RKO (cell line): ENCODE results near the gene SCO1.
"Not testable (repeated sequence)": the region's sequence is repeated elsewhere in the genome, so short reads cannot be mapped to it uniquely, and the experiment has no call there.

Experiments used
- DNase-seq: peaks from one replicate; pipeline ENCODE4 v3.0.0-alpha.2; 2016; ENCODE audit warnings: low spot score

The SCO1 gene

DNA sequence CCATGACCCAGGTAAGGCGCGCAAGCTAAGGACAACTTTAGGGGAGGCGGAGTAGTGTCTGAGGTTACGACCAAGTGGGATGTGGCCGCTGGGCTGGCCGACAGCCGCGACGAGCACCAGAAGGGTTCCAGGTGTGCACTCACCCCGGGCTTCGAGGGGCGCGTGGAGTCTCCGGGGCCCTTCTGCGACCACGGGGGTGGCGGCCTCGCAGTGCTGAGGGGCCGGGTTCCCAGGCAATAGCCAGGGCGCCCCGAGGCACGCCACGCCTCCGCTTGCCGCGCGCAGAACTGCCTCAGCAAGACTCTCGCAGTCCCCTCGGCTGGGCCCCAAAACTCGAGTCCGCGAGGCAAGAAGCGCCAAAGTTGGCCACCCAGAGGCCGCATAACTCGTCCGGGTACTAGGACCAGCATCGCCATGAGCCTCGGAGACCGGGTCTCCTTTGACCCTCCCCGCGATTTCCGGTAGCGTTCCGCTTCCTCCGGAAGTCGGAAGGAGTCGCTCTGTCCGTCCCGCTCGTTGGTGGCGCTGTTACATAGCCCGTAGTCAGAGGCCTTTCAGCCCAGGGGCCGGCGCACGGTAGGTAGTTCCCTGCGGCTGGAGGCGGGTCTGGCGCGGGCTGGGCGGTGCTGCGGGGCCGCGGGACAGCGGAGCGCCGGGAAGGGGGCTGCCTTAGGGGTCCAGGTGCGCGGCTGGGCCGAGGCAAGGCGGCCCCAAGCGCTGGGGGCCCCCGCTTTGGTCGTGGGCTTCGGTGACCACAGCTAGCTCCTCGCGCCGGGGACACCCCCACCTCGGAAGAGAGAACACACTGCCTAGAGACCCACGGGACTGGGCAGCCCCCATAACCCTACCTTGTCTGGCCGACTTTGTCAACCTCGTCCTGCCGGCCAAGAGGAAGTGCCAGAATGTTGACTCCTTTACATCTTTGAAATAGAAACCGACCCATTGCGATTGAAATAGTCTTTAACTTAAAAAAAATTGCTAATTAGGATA, at the start of gene SCO1, which contains the start of gene ADPRM:
Gene SCO1, minus strand, starts transcription at position 442 of the 990 bp plus-strand sequence. Its CDS starts 26 bp downstream, at position 416.
Gene ADPRM, plus strand, starts transcription at position 503 of the 990 bp plus-strand sequence. CDS start 7,333 bp downstream, outside the sequence.
- DNase-seq: peak; percentile 91

DNA sequence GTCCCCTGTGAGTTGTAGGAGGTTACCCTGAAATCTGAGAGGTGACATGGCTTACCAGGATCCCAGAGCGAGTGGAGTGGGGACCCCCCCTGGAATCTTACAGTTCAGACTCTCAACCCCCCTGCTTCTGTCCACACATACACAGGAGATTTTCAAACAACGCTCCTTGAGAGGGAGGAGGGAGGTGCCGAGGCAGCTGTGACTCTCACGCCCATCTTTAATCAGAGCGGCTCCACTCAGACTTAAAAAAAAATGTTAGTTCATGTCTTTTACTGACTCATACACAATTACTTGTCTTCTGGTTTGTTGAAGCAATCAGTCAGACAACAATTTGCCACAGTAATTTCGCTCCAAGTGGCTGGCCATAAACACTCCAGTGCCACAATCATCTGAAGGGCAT, 47.9 kb upstream of the SCO1 start:
- peak; percentile 37 for DNase-seq

DNA sequence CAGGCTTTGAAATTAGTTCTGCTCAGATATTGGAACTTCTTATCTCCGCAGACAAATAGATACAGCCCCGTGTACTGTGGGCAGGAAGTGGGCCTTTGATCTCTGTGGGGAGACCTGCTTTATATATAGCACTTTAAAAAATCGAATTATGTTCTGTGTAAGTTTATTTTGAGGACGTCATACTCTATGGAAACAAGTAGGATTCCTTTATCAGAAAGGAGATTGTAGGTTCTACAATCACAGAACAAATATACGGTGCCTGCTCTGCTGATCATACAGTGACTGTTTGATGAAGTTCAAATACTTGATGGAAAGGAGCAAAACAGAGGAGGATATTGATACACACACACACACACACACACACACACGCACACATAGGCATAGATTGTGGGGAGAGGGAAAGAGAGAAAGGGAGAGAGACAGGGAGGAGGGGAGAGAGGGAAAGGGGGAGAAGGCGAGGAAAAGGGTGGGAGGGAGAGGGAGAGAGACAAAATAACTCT, 47.2 kb upstream of the SCO1 start:
- DNase-seq: no peak

DNA sequence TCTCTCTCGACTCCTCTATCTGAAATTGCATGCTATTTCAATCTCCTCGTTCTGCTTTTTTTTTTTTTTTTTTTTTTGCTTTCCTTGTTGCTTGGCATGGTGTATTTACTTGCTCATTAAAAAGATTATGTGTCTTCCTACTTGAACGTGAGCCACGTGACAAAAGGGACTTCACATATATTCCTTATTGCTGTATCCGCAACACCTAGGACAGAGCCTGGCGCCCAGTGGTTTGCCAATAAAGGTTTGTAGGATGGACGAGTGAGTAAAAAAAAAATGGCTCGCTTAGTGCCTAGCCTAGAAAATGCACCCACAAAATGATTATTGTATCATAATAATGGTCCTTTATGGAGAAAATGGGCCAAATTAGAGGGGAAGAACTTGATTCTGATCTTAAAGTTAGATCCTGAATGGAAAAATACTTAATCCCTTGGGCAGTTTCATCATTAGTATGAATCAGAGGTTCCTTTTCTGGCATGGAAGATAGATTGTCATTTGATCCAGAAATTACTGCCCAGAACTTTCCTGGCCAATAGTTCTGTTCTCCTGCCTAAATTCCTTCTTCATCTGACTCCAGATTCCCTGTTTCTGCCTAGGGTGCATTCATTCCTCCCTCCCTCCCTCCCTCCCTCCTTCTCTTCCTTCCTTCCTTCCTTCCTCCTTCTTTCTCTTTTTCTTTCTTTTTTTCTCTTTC, 46.1 kb upstream of the SCO1 start:
- no peak for DNase-seq

DNA sequence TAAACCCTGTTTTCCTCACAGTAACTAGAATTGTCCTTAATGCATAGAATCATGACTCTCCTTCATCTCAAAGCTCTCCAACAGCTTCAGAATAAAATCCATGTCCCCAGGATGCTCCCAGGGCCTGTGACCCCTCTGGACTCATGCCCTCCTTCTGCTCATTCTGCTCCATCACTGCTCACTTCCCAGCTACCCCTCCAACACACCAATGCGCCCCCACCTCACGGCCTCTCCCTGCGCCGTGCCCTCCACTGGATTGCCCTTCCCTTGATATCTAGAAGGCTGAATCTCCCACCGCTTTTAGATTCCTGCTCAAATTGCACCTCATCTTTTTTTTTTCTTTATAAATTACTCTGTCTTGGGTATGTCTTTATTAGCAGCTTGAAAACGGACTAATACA, 45.1 kb upstream of the SCO1 start:
- no peak for DNase-seq

DNA sequence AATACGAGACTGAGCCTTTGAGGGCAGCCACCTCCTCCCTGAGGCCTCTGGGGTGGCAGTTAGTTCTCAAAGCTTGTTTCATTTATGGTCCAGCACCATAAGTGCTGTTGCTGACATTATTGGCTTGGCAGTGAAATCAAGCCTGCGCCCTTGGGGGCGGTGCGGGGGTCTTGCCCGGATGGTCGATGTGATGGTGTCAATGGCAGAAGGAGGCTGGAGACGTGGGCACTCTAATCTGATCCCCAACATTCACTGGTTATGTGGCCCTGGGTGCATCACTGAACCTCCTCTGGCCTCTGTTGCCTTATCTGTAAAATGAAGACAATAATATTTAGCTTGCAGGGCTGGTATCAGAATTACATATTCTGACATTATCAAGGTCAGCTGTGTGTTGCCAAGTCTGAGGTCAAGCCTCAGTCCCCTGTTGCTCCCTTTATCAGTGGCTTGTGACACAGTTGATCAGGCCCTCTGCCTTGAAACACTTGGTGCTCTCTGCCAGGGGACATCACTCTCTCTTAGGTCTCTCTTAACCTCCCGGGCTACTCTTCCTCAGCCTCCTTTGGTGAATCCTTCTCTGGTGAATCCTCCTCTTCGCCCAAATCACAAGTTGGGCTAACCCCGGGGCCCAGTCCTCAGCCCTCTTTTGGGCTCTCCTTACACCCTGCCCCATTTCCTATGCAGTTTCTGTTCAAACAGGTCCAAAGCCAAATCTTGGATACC, 44.2 kb upstream of the SCO1 start:
- DNase-seq: no peak

DNA sequence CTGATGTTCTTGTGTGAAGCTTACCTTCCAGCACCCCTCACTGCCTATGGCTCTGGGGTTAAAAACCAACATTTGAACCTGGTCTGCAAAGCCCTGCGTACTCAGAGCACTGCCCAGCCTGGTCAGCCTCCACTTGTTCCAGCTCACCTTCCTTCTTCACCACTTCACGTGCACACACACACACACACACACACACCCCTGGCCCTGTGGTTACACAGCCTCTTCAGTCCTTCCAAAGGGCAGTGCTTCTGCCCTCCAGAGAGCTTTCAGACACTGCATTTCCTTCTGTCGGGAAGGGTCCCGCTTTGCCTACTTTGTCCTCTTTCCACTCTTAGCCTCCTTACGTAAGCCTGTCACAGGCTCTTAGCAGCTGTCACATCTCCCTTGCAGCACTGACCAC, 42.1 kb upstream of the SCO1 start:
- DNase-seq: no peak

DNA sequence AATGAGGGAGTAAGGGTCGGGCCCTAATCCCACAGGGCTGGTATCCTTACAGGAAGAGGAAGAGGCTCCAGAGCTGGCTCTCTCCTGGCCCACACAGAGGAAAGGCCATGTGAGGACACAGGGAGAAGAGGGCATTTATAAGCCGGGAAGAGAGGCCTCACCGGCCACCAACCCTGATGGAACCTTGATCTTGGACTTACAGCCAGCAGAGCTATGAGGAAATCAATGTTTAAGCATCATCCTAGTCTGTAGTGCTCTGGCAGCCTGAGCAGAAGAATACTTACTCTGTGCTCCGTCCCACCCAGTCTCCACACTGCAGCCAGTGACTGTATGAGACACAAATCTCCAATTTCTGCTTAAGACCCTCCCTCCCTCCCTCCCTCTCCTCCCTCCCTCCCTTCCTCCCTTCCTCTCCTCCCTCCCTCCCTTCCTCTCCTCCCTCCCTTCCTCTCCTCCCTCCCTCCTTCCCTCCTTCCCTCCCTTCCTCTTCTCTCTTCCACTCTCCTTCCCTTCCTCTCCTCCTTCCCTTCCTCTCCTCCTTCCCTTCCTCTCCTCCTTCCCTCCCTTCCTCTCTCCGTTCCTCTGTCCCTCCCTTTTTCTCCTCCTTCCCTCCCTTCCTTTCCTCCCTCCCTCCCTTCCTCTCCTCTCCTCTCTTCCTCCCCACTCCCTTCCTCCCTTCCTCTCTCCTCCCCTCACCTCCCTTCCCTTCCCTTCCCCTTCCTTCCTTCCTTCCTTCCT, 41.4 kb upstream of the SCO1 start:
- DNase-seq: no peak

DNA sequence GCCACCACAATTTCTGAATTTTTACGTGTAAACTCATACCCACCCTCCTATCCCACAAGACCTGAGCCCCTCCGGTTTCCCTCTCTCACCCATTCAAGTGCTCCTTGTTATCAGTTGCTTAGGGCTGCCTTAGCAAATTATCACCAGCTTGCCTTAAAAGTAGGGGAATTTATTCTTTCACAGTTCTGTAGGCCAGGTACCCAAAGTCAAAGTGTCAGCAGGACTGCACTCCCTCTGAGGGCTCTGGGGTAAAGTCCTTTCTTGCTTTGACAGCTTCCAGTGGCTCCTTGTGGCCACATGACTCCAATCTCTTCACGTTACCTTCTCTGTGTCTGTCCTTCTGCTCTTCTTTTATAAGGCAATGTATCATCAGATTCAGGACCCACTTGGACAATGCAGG, 40.4 kb upstream of the SCO1 start:
- no peak for DNase-seq

DNA sequence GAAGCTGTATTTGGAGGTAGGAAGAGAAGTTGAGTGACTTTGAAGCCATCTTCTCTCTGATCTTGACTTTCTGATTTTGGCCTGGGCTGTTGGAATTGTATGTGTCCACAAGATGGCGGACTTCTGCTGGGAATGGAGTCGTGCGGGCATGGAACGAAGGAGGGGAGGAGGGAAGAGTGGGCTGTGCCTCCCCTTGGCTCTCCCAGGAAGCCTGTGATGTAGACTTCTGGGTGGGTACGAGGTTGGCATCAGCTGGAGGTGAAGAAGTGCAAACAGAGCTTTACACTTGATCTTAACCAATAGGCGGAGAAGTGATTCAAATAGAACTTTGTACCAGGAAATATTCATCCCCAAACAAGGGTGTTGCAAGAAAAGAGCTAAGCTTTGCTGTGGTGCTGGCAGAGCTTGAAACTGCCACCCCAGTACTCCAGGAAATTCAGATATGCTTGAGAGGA, 39.9 kb upstream of the SCO1 start:
- DNase-seq: peak; percentile 45

DNA sequence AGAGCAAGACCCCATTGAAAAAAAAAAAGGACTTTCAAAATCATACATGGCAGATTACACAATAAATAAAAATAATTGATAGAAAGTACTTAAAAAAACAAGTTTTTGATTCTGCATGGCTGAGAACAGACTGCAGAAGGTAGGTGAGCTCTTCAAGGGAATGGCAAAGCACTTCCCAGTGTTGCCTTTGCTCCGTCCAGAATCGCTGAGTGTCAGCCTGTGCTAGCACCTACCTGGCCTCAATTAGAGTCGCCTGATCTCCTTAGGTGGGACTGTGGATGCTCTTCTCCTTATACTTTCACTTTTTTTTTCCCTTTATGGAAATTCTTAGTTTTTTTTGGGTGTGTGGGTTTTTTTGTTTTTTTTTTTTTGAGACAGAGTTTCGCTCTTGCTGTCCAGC, 38.5 kb upstream of the SCO1 start:
- DNase-seq: no peak

DNA sequence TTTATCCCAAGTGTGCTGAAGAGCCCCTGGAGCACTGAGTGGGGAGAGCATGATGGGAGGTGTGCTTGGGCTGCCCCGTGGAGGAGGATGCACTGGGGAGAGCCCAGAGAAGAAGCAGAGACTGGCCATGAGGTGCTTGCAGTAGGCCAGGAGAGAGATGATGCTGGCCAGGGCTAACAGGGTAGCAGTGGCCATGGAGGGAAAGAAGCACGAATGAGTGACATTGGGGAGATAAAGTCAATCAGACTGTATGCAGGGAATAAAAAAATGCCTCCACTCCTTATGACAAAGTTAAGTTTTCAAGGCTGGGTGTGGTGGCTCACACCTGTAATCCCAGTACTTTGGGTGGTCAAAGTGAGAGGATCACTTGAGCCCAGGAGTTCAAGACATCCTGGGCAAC, 37.9 kb upstream of the SCO1 start:
- no peak for DNase-seq

DNA sequence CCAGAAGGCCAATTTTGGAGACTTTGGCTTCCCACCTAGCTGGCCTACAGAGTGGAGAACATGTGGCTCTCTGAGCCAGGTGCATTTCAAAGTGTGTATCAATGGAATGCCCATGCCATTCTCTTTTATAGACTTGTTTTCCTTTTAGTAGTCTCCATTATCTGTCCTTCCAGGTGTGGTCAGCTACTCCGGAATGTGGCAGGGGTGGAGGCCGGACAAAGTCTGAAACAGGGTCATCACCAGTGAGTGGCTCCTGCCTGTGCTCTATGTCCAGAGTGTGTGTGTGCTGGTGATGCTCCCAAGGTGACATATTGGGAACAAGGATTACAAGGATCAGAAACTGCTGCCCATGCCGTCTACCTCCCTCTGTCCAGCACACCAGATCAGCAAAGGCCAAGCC, 36.3 kb upstream of the SCO1 start:
- DNase-seq: no peak

DNA sequence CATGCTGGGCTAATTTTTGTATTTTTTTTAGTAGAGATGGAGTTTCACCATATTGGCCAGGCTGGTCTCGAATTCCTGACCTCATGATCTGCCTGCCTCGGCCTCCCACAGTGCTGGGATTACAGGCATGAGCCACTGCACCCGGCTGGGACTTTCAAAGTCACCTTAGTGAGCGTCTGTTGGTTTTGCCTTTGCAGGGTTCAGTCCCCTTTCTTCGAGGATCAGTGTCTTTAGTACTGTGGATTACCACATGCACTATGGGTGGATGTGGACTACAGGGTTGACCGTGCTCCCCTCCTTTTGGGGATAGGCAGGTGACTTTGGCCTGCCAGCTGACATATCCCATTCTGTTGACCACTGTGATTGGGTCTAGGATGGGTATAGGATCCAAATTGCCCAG, 34.8 kb upstream of the SCO1 start:
- not testable (repeated sequence) for DNase-seq

DNA sequence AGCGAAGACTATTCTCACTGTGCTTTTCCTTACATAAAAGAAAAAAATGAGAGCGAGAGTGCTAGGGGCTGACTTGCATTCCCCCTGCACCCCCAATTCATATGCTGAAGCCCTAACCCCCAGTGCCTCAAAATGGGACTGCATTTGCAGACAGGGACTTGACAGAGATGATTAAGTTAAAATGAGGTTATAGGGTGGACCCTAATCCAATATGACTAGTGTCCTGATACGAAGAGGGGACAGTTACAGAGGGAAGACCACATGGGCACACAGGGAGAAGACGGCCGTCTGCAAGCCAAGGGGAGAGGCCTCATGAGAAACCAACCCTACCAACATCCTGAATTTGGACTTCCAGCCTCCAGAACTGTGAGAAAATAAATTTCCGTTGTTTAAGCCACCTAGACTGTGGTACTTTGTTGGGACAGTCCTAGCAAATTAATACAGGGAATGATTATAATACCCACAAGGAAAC, 34.1 kb upstream of the SCO1 start:
- DNase-seq: no peak

DNA sequence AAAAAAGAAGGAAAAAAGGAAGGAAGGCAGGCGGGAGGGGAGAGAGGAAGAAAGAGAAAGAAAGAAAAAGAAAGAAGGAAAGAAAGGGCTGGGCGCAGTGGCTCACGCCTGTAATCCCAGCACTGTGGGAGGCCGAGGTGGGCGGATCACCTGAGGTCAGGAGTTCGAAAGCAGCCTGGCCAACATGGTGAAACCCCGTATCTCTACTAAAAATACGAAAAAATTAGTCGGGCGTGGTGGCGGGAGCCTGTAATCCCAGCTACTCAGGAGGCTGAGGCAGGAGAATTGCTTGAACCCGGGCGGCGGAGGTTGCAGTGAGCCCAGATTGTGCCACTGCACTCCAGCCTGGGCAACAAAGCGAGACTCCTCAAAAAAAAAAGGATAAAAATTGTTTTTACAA, 32.9 kb upstream of the SCO1 start:
- not testable (repeated sequence) for DNase-seq

DNA sequence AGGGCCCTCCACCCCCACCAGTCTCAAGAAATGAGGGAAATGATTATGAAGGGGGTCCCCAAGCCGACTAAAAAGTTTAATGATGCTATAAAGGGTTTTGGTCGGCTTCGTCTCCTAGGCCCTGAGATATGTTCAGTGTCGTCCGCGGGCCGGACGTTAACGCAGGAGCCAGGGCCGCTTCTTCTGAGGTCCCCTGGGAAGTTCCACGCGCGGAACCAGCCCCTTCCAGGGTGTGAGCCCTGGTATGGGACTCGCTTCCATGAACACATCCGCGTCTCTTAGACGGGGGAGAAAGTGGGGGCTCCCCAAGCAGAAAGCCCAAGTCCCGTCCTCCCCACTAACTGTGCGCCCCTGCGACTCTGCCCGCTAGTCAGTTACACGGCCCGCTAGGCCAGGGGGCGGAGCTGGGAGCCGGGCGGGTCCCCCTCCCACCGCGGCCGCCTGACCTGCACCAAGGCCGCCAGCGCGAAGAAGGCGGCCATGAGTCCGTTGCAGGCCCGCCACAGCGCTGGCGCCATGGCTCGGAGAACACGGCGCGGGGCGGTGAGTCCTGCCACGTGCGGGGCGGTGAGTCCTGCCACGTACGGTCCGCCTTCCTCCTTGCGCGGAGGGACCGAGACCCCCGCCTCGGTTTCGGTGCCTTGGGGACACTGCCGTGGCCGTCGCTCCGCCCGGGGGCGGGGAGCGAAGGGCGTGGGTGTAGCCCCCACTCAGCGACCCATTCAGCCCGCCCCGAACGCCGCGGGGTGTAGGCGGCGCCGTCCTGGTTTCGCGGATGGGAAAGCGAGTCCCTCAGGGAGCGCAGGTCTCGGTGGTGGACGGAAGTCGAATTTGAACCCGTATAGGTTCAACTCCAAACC, 32.2 kb upstream of the SCO1 start, which contains the start of gene TMEM220:
Gene TMEM220, minus strand, starts transcription at position 690 of the 860 bp plus-strand sequence. Its CDS starts 172 bp downstream, at position 518.
- no peak for DNase-seq

DNA sequence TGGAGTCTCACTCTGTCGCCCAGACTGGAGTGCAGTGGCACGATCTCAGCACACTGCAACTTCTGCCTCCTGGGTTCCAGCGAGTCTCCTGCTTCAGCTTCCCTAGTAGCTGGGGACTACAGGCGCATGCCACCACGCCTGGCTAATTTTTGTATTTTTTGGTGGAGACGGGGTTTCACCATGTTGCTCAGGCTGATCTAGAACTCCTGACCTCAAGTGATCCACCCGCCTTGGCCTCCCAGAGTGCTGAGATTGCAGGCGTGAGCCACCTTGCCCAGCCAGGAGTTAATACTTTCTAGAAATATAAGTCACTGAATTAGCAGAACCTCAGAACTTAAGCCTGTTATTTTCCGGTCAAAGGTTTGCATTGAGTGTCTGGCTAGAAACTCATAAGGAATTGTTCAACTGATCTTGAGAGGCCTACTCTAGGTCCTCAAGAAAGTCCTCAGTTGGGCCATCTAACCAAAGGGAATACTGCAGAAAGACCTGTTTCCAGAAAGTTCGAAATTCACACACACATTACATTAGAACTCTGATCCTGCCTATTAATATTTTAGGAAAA, 31.1 kb upstream of the SCO1 start:
- DNase-seq: no peak

DNA sequence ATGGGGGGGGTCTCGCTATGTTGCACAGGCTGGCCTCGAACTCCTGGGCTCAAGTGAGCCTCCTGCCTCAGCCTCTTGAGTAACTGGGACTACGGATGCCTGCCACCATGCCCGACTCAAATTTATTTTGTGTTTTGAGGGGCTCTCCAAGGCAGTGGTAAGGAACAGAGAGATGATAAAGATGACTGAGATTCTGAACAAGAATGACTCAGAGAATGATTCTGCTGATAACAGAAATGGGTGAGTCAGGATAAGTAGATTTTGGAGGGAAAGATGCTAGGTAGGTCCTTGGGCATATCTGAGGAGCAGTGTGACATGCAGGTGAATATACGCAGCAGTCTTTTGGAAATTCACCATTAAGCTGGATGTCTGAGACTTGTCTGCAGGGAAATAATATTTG, 29.9 kb upstream of the SCO1 start:
- DNase-seq: no peak

DNA sequence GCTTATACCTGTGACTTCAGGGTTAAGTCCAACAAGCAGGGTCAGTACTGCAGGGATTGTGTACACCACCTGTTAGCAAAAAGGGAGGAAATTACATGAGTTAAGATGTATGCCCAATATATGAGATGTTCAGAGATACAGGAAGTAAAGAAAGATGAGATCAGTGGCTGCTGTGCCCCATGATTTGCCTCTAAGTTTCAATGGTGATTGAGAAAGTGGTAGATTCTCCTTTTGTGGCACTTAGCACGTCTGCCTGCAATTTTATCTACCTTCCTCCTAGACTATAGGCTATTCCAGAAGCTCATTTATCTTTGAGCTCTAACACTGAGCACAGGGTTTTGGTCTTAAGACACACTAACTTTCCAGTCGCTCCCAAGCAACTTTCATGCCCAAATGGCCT, 28.9 kb upstream of the SCO1 start:
- no peak for DNase-seq
